Measurements from ENCODE around the gene CCDC68.

DNA sequence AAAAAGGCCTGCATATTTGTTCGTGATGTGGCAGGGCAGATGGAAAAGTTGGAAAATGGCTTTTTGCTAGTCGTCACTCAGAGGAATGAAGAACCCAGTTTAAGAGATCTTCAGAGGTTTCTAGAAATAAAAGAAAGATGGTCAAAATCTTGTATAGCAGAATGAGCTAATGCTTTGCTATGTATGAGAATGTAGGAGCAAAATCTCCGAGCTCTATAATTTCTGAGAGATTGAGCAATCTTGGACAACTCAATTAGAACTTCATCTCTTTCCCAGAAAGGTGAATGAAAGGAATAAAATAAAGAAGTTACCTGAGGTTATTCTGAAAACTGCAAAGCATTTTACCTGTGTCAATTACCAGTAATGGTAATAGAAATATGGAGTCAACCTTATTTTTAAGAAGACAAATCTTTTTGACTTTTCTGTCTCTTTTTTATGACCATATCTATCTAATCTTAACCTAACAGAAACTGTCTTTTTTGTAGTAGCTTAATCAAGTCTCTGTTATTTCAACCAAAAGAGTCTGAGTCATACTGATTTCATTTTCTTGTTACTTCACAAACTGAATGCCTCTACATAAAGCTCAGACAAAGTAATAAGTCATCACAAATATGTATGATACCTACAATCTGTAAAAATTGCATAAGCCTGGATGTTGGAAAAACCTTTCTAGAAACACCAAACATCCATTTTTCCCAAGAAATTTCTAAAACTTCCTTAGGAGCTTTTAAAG is 32.5 kb downstream of the CCDC68 start:
- TF ChIP-seq, protein P1, sequence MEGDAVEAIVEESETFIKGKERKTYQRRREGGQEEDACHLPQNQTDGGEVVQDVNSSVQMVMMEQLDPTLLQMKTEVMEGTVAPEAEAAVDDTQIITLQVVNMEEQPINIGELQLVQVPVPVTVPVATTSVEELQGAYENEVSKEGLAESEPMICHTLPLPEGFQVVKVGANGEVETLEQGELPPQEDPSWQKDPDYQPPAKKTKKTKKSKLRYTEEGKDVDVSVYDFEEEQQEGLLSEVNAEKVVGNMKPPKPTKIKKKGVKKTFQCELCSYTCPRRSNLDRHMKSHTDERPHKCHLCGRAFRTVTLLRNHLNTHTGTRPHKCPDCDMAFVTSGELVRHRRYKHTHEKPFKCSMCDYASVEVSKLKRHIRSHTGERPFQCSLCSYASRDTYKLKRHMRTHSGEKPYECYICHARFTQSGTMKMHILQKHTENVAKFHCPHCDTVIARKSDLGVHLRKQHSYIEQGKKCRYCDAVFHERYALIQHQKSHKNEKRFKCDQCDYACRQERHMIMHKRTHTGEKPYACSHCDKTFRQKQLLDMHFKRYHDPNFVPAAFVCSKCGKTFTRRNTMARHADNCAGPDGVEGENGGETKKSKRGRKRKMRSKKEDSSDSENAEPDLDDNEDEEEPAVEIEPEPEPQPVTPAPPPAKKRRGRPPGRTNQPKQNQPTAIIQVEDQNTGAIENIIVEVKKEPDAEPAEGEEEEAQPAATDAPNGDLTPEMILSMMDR (conservative IDR thresholded peaks at IDR 0.05 in 1 of 2, IDR thresholded peaks at IDR 0.05 in 1 of 2; ENCODE audit: low read depth in 1 of 2, low read length in 2 of 2) = no peak
- no peak for TF ChIP-seq EZH2 (IDR thresholded peaks at IDR 0.05; ENCODE audit: low read length, missing control alignments)
